ENCODE data around the gene SLC28A3.

GRCh38 chr9:84300271-84300670 lies 40.3 kb downstream of the SLC28A3 start:
- TF ChIP-seq POLR2AphosphoS5 (IDR thresholded peaks at IDR 0.05; ENCODE audit: low read depth) (no peak), CTCF (IDR thresholded peaks at IDR 0.05; ENCODE audit: insufficient read depth, low read length) (no peak), REST (IDR thresholded peaks at IDR 0.05; ENCODE audit: insufficient replicate concordance, low read depth) (no peak), GABPA (IDR thresholded peaks at IDR 0.05; ENCODE audit: low read depth) (no peak)

Measured in HL-60 (cell line).